ENCODE data around the gene CALD1. TPM values are rescaled to one million over a fixed set of nuclear protein-coding genes. Genes with fewer than 3 reads are reported as not detected.

Gene CALD1
- polyA plus RNA-seq, 1 donor from 2014 or later: 8.0 TPM

DNA sequence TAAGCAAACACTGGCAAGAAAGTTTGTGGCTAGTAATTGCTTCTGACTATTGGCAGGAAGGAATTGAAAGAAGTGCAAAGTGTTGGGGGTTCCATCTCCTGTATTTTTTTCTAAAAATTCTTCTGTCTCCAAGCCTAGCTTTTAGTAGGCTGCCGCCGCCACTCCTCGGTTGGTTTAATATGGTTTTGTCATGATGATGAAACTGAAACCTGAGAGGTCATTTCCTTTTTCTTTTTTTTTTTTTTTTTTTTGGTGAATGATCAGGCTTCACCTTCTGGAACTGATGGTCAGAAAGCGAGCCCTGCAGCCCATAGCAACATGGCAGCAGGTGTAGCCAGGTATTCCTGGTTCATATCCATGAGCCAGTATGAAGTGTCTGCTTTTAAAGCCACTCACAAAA is 131.5 kb downstream of the CALD1 start (continued):
- TF ChIP-seq, protein P1, sequence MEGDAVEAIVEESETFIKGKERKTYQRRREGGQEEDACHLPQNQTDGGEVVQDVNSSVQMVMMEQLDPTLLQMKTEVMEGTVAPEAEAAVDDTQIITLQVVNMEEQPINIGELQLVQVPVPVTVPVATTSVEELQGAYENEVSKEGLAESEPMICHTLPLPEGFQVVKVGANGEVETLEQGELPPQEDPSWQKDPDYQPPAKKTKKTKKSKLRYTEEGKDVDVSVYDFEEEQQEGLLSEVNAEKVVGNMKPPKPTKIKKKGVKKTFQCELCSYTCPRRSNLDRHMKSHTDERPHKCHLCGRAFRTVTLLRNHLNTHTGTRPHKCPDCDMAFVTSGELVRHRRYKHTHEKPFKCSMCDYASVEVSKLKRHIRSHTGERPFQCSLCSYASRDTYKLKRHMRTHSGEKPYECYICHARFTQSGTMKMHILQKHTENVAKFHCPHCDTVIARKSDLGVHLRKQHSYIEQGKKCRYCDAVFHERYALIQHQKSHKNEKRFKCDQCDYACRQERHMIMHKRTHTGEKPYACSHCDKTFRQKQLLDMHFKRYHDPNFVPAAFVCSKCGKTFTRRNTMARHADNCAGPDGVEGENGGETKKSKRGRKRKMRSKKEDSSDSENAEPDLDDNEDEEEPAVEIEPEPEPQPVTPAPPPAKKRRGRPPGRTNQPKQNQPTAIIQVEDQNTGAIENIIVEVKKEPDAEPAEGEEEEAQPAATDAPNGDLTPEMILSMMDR (IDR thresholded peaks at IDR 0.05; ENCODE audit: poor library complexity, severe bottlenecking): no peak
- no peak for TF ChIP-seq POLR2AphosphoS5 (IDR thresholded peaks at IDR 0.05)

DNA sequence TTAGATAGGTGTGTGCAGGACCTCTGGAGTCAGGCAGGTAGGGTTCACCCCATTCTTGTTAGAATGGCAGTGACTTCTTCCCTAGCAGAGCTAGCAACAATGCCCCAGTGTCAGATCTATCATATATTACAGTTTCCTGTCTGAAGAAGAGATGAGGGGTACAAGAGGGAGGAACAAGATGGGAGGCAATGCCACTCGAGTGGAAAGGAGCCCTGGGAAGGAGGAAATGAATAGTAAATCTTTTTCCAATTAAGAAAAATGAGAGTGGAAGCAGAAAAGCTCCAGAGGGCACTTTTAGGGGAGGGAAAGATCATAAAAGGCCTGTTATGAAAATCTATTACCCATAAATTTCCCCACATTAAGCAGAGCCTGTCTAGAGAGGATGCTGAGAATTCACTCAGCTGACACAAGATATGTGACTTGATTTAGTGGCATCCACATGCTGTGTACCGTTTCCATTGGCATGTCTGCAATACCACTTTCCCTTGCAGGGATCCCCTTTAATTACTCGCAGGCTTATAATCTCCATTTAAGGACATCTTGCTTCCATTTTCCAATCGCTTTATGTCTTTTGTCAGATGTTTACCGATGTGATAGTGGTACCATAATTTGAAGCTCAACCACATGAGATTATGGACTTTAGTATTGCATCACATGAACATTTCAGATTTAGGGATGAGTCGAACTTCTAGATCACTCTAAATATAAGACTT is 136.9 kb downstream of the CALD1 start:
- Histone ChIP-seq H3K4me3 (ENCODE audit: low read length) (no peak overlapping the region), H3K9me2 (ENCODE audit: insufficient read depth, low read length) (no peaks in the 10 kb centered on the region), H3K79me2 (replicated peaks; ENCODE audit: insufficient read depth, low read length) (no peaks in the 10 kb centered on the region), H3F3A (ENCODE audit: insufficient read depth, low read length, poor library complexity, severe bottlenecking) (no peaks in the 10 kb centered on the region), H3K9me3 (ENCODE audit: low read length) (no peaks in the 10 kb centered on the region), H3K4me2 (ENCODE audit: low read length) (no peak overlapping the region), H3K36me3 (ENCODE audit: insufficient read depth, low read length) (no peaks in the 10 kb centered on the region), H4K20me1 (ENCODE audit: insufficient read depth) (no peaks in the 10 kb centered on the region), H3K27me3 (ENCODE audit: insufficient read depth, low read depth, low read length) (no peaks in the 10 kb centered on the region), H3K27ac (ENCODE audit: low read length) (no peak overlapping the region), H3K9ac (ENCODE audit: low read length) (no peak overlapping the region), H2AFZ (ENCODE audit: low read depth, low read length) (no peak overlapping the region)
- TF ChIP-seq, protein P2, sequence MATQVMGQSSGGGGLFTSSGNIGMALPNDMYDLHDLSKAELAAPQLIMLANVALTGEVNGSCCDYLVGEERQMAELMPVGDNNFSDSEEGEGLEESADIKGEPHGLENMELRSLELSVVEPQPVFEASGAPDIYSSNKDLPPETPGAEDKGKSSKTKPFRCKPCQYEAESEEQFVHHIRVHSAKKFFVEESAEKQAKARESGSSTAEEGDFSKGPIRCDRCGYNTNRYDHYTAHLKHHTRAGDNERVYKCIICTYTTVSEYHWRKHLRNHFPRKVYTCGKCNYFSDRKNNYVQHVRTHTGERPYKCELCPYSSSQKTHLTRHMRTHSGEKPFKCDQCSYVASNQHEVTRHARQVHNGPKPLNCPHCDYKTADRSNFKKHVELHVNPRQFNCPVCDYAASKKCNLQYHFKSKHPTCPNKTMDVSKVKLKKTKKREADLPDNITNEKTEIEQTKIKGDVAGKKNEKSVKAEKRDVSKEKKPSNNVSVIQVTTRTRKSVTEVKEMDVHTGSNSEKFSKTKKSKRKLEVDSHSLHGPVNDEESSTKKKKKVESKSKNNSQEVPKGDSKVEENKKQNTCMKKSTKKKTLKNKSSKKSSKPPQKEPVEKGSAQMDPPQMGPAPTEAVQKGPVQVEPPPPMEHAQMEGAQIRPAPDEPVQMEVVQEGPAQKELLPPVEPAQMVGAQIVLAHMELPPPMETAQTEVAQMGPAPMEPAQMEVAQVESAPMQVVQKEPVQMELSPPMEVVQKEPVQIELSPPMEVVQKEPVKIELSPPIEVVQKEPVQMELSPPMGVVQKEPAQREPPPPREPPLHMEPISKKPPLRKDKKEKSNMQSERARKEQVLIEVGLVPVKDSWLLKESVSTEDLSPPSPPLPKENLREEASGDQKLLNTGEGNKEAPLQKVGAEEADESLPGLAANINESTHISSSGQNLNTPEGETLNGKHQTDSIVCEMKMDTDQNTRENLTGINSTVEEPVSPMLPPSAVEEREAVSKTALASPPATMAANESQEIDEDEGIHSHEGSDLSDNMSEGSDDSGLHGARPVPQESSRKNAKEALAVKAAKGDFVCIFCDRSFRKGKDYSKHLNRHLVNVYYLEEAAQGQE (IDR thresholded peaks at IDR 0.05; ENCODE audit: borderline replicate concordance): no peak
- TF ChIP-seq EZH2 (IDR thresholded peaks at IDR 0.05; ENCODE audit: borderline replicate concordance, insufficient read depth, low read length, poor library complexity, severe bottlenecking): no peak
- TF ChIP-seq SMC3 (conservative IDR thresholded peaks at IDR 0.05; ENCODE audit: poor library complexity): no peak
- no peak for TF ChIP-seq RAD21 (conservative IDR thresholded peaks at IDR 0.05)
- no peak for TF ChIP-seq POLR2AphosphoS5 (IDR thresholded peaks at IDR 0.05)
- no peak for TF ChIP-seq MXI1 (conservative IDR thresholded peaks at IDR 0.05; ENCODE audit: poor library complexity, severe bottlenecking)
- TF ChIP-seq, protein P1 (IDR thresholded peaks at IDR 0.05; ENCODE audit: poor library complexity, severe bottlenecking): no peak
- TF ChIP-seq EP300 (conservative IDR thresholded peaks at IDR 0.05; ENCODE audit: poor library complexity, severe bottlenecking): no peak
- no peak for TF ChIP-seq TAF1 (IDR thresholded peaks at IDR 0.05; ENCODE audit: low read depth)
